H1 (cell line): ENCODE data around the gene STOML1. TPM values are rescaled to one million over a fixed set of nuclear protein-coding genes. Genes with fewer than 3 reads are reported as not detected.

Experiments
- GABPA ChIP-seq: IDR thresholded peaks from 2 replicates; pipeline ENCODE4 v1.6.1; 2011; ENCODE audit warnings: mild to moderate bottlenecking, low read length, moderate library complexity, borderline replicate concordance; ENCODE audit not compliant: insufficient read depth
- PHF8 ChIP-seq: fragments of 200-600 bp; sonication (generic); conservative IDR thresholded peaks from 2 replicates; pipeline ENCODE4 v1.7.1; 2012; ENCODE audit warnings: low read depth, mild to moderate bottlenecking, inconsistent platforms, low read length, moderate library complexity
- POLR2A ChIP-seq, 2 experiments: IDR thresholded peaks; 1 replicate in 1 of 2; 2 replicates in 1 of 2; pipeline ENCODE4 v1.6.1; 2011; ENCODE audit warnings: low read depth in 2 of 2, low read length in 2 of 2, mild to moderate bottlenecking in 2 of 2; ENCODE audit errors: control extremely low read depth in 1 of 2
- polyA plus RNA-seq, 7 experiments: library from polyadenylated mRNA; depleted of rRNA in 3 of 7; stranded (reverse) in 5 of 7; unstranded in 2 of 7; fragments of >200 nt in 5 of 7; fragments of 200-250 nt in 2 of 7; gene quantifications; 1 replicate in 5 of 7; 2 replicates in 1 of 7; 4 replicates in 1 of 7; pipeline versions ENCODE4 v1.2.1 to v1.2.3, GENCODE V29; 2011 to 2013; ENCODE audit warnings: missing spikeins in 2 of 7, mixed read lengths in 2 of 7
- total RNA-seq: library from RNA; stranded (reverse); fragmentation: NEBNext Ultra II Directional; extraction: Animal tissue kit (Norgen Biotek cat#: 25700); gene quantifications from 2 replicates; pipeline ENCODE4 v1.2.1, GENCODE V29; 2021
- TF ChIP-seq, protein P1 (sequence below): IDR thresholded peaks from 2 replicates; pipeline ENCODE4 v1.6.1; 2011; ENCODE audit warnings: low read depth, mild to moderate bottlenecking, low read length; ENCODE audit not compliant: insufficient read depth
- TF ChIP-seq, protein P2 (sequence below), 3 experiments: IDR thresholded peaks; 1 replicate in 2 of 3; 2 replicates in 1 of 3; pipeline versions ENCODE4 v1.5.1 to v1.6.1; 2011; ENCODE audit warnings: low read length in 3 of 3, mild to moderate bottlenecking in 3 of 3, inconsistent platforms in 2 of 3, low read depth in 1 of 3, moderate library complexity in 1 of 3; ENCODE audit not compliant: insufficient read depth in 1 of 3; ENCODE audit errors: control extremely low read depth in 1 of 3

Gene STOML1
- total and polyA plus RNA-seq, 2 of the 8 experiments (the other 6 are each of a cell fraction or from before 2014, with no cell fraction given): 2.6 to 3.2 TPM

DNA sequence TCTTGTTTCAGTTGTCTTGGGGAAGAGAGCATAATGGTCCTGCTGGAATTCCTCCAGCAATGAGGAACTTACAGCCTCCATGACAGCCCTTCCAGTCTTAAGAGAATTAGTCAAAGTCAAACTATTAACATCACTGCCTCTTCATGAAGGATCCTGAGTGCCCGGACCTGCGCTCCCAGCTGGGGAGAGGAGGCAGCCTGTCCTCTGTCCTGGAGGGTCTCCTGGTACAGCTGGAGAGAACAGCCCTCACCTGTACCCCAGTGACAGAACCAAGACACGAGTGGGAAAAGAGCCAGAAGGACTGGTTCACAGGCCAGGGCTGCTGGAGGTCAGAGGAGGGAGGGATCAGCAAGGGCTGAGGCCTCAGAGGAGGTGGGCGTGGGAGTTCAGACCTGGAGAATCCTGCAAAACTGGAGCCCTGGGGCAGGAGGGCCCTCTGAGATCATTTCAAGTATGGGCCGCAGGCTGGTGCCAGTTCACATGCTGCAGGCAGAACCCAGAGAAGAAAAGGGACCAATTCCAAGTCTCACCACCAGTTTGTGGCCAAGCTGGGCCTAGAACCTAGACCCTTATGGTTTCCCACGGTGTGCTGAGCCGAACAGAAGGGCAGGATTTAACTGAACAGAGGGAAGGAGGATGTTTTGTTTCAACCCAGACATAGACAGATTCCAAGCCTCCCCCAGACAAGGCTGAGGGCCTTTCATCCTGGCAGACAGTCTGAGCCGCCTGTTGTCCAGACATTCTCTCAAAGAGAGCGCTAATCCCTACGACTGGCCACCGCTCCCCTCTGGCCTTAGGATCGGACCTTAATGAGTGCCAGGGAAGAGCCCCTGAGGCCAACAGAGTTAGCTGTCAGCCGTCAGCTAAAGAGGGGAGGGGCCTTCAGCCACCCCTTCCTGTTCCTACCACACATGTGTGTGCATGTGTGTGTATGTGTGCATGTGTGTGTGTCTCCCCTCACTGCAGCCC lies 47.6 kb downstream of the STOML1 start (continued):
- TF ChIP-seq, protein P1, sequence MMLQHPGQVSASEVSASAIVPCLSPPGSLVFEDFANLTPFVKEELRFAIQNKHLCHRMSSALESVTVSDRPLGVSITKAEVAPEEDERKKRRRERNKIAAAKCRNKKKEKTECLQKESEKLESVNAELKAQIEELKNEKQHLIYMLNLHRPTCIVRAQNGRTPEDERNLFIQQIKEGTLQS: no peak
- no peak for TF ChIP-seq GABPA
- TF ChIP-seq PHF8: no peak
- TF ChIP-seq, protein P2, sequence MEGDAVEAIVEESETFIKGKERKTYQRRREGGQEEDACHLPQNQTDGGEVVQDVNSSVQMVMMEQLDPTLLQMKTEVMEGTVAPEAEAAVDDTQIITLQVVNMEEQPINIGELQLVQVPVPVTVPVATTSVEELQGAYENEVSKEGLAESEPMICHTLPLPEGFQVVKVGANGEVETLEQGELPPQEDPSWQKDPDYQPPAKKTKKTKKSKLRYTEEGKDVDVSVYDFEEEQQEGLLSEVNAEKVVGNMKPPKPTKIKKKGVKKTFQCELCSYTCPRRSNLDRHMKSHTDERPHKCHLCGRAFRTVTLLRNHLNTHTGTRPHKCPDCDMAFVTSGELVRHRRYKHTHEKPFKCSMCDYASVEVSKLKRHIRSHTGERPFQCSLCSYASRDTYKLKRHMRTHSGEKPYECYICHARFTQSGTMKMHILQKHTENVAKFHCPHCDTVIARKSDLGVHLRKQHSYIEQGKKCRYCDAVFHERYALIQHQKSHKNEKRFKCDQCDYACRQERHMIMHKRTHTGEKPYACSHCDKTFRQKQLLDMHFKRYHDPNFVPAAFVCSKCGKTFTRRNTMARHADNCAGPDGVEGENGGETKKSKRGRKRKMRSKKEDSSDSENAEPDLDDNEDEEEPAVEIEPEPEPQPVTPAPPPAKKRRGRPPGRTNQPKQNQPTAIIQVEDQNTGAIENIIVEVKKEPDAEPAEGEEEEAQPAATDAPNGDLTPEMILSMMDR (IDR thresholded peaks at IDR 0.05; ENCODE audit: control extremely low read depth in 1 of 3, insufficient read depth in 1 of 3, low read depth in 1 of 3, low read length in 3 of 3): no peak
- TF ChIP-seq POLR2A (IDR thresholded peaks at IDR 0.05; ENCODE audit: control extremely low read depth in 1 of 2, low read depth in 2 of 2, low read length in 2 of 2): no peak
